ENCODE measurements around the gene UBTD2.

The UBTD2 gene

GRCh38 chr5:172180936-172181335, 102.6 kb downstream of the UBTD2 start:
- Histone ChIP-seq H3K4me3 (no peak overlapping the region), H3K27ac (no peak overlapping the region)
- TF ChIP-seq CTCF (IDR thresholded peaks at IDR 0.05) = no peak
- no peak for DNase-seq (ENCODE audit: low spot score)

- H3K27ac ChIP-seq = peak overlapping the region in 1 of 2 donors; percentile 76
- no peak for TF ChIP-seq CTCF (IDR thresholded peaks at IDR 0.05)
- peak overlapping the region; percentile 49 for H3K4me3 ChIP-seq
- no peak for DNase-seq (ENCODE audit: low spot score)
These were observed 104.3 kb downstream of the UBTD2 start for GRCh38 chr5:172178991-172179989.

GRCh38 chr5:172178301-172178987, 105.1 kb downstream of the UBTD2 start:
- Histone ChIP-seq H3K27ac (peak overlapping the region in 1 of 2 donors; percentile 76), H3K4me3 (no peak overlapping the region)
- DNase-seq (ENCODE audit: low spot score) = no peak
- no peak for TF ChIP-seq CTCF (IDR thresholded peaks at IDR 0.05)

- DNase-seq (ENCODE audit: low spot score) = no peak
- H3K4me3 ChIP-seq = no peak overlapping the region
- no peak overlapping the region for H3K27ac ChIP-seq
- TF ChIP-seq CTCF (IDR thresholded peaks at IDR 0.05) = no peak
These were observed 106.4 kb downstream of the UBTD2 start for GRCh38 chr5:172177176-172177575.

GRCh38 chr5:172175263-172175719, 108.3 kb downstream of the UBTD2 start:
- H3K27ac ChIP-seq = peak overlapping the region in 1 of 2 donors; percentile 32
- no peak for DNase-seq (ENCODE audit: low spot score)
- no peak for TF ChIP-seq CTCF (IDR thresholded peaks at IDR 0.05)
- H3K4me3 ChIP-seq = peak overlapping the region; percentile 14

GRCh38 chr5:172173564-172174153, 109.9 kb downstream of the UBTD2 start:
- DNase-seq (ENCODE audit: low spot score) = no peak
- Histone ChIP-seq H3K4me3 (no peak overlapping the region), H3K27ac (peak overlapping the region in 1 of 2 donors; percentile 4)
- TF ChIP-seq CTCF (IDR thresholded peaks at IDR 0.05) = no peak

All from coronary artery (tissue), 2 donors.